ENCODE results near the gene NAA11. TPM values are rescaled to one million over a fixed set of nuclear protein-coding genes. Genes with fewer than 3 reads are reported as not detected.

NAA11 gene
- not detected for total RNA-seq

GRCh38 chr4:79325864-79326328 is at the start of gene NAA11:
NAA11 (minus strand) TSS chr4:79326061; CDS start chr4:79325877, 184 bp downstream.

Other genes with a start within 250 kb of the NAA11 start
- not detected for gene GK2, start 82.2 kb upstream of the NAA11 start, total RNA-seq

Data from camera-type eye (tissue), 1 donor.